AG10803 (cell line): ENCODE results near the gene MPP3.

Source experiments
- DNase-seq: peaks from one replicate; pipeline ENCODE4 v3.0.0; 2010; ENCODE audit warnings: low read depth
- H3K4me3 ChIP-seq: 2 replicates; pipeline ENCODE4 v1.5.1; 2011; ENCODE audit warnings: mild to moderate bottlenecking, low read length, control low read depth
- CTCF ChIP-seq: conservative IDR thresholded peaks from 2 replicates; pipeline ENCODE4 v1.5.1; 2011; ENCODE audit warnings: mild to moderate bottlenecking, low read length, control low read depth, inconsistent platforms

The MPP3 gene

GRCh38 chr17:43831633-43832032 lies 1.3 kb downstream of the MPP3 start:
- no peak overlapping the region; the same call in 1 of the 2 replicates for H3K4me3 ChIP-seq

GRCh38 chr17:43830510-43831140 lies 2.3 kb downstream of the MPP3 start:
- H3K4me3 ChIP-seq = no peak overlapping the region
- TF ChIP-seq CTCF = no peak
- no peak for DNase-seq

More at GRCh38 chr17:43831633-43832032, 1.3 kb downstream of the MPP3 start:
- TF ChIP-seq CTCF = no peak
- DNase-seq = no peak

GRCh38 chr17:43829738-43830137 lies 3.2 kb downstream of the MPP3 start:
- DNase-seq = no peak
- no peak for TF ChIP-seq CTCF
- no peak overlapping the region for H3K4me3 ChIP-seq

- no peak overlapping the region for H3K4me3 ChIP-seq
- TF ChIP-seq CTCF = no peak
- no peak for DNase-seq
Measured at GRCh38 chr17:43827596-43827995, 5.3 kb downstream of the MPP3 start.

GRCh38 chr17:43826206-43826605 lies 6.7 kb downstream of the MPP3 start:
- H3K4me3 ChIP-seq = no peak overlapping the region
- TF ChIP-seq CTCF = no peak

GRCh38 chr17:43825567-43825966 lies 7.4 kb downstream of the MPP3 start:
- no peak overlapping the region for H3K4me3 ChIP-seq
- TF ChIP-seq CTCF = no peak
- no peak for DNase-seq

More at GRCh38 chr17:43826206-43826605, 6.7 kb downstream of the MPP3 start:
- no peak for DNase-seq

GRCh38 chr17:43823350-43824084 lies 9.4 kb downstream of the MPP3 start:
- TF ChIP-seq CTCF = no peak
- H3K4me3 ChIP-seq = no peak overlapping the region
- DNase-seq = no peak
